Tongue (tissue), 2 donors: ENCODE measurements around the gene HNRNPA1L2. TPM values are rescaled to one million over a fixed set of nuclear protein-coding genes. Genes with fewer than 3 reads are reported as not detected.
A peak's percentile ranks its signal among the peaks of the same experiment; 100 is the strongest.
"Not testable (repeated sequence)": the region's sequence is repeated elsewhere in the genome, so short reads cannot be mapped to it uniquely, and the experiment has no call there.

Experiments
- DNase-seq: peaks from one replicate; pipeline ENCODE4 v3.0.0-alpha.2; 2015
- total RNA-seq: library from RNA; depleted of rRNA; stranded (reverse); fragments of >200 nt; gene quantifications from one replicate; pipeline ENCODE4 v1.2.3, GENCODE V29; 2014

The HNRNPA1L2 gene
- total RNA-seq, 1 donor from 2014 or later, result 5.3 TPM

GRCh38 chr13:52646967-52647366, 4.7 kb downstream of the HNRNPA1L2 start:
- DNase-seq, result no peak

GRCh38 chr13:52650731-52651130, 8.5 kb downstream of the HNRNPA1L2 start:
- no peak for DNase-seq

- DNase-seq, result no peak
Observed at GRCh38 chr13:52651897-52652195, 9.6 kb downstream of the HNRNPA1L2 start.

- peak; percentile 99 for DNase-seq
Observed at GRCh38 chr13:52652196-52652979, 10.2 kb downstream of the HNRNPA1L2 start, which contains the start of gene SUGT1. TSS of gene SUGT1 (plus strand) at chr13:52652836. CDS start at chr13:52652921, 85 bp downstream.

- no peak for DNase-seq
Observed at GRCh38 chr13:52652980-52653303, 10.7 kb downstream of the HNRNPA1L2 start.

GRCh38 chr13:52659340-52659739, 17.1 kb downstream of the HNRNPA1L2 start:
- no peak for DNase-seq

- no peak for DNase-seq
Observed at GRCh38 chr13:52664272-52664671, 22.0 kb downstream of the HNRNPA1L2 start.

GRCh38 chr13:52665325-52665724, 23.1 kb downstream of the HNRNPA1L2 start:
- peak; percentile 43 for DNase-seq

GRCh38 chr13:52669677-52670076, 27.4 kb downstream of the HNRNPA1L2 start:
- no peak for DNase-seq

GRCh38 chr13:52670726-52671125, 28.5 kb downstream of the HNRNPA1L2 start:
- DNase-seq, result no peak

GRCh38 chr13:52673465-52673864, 31.2 kb downstream of the HNRNPA1L2 start:
- DNase-seq, result no peak

- no peak for DNase-seq
Observed at GRCh38 chr13:52677823-52678222, 35.6 kb downstream of the HNRNPA1L2 start.

- not testable (repeated sequence) for DNase-seq
Observed at GRCh38 chr13:52685806-52686205, 43.6 kb downstream of the HNRNPA1L2 start.

GRCh38 chr13:52686376-52686775, 44.1 kb downstream of the HNRNPA1L2 start:
- no peak for DNase-seq

Other genes starting within 250 kb of the HNRNPA1L2 start
- gene THSD1, start 236.3 kb upstream of the HNRNPA1L2 start, total RNA-seq, result 24.5 TPM
- 109 TPM for gene VPS36, start 191.8 kb upstream of the HNRNPA1L2 start, total RNA-seq
- 32.8 TPM for gene CKAP2, start 187.0 kb upstream of the HNRNPA1L2 start, total RNA-seq
- gene SUGT1, start 10.4 kb downstream of the HNRNPA1L2 start, total RNA-seq, result 45.4 TPM
- 0.51 TPM for gene CNMD, start 97.4 kb downstream of the HNRNPA1L2 start, total RNA-seq
- gene PCDH8, start 206.2 kb downstream of the HNRNPA1L2 start, total RNA-seq, result 1.0 TPM